IMR-90 (cell line): ENCODE results near the gene COL6A5. TPM values are rescaled to one million over a fixed set of nuclear protein-coding genes. Genes with fewer than 3 reads are reported as not detected.

Experiments
- ATAC-seq: fragments of 200-7000 bp; cut with Tn5 transposase; 2 replicates; pipeline ENCODE4 v1.9.1; 2020; ENCODE audit warnings: low read depth, mild to moderate bottlenecking, moderate library complexity
- BruUV-seq: library from RNA; stranded (reverse); fragments of 400-500 nt; replicated peaks from 2 replicates; lab custom pipeline; 2021; lab: Mats Ljungman, UMichigan
- CTCF ChIA-PET: fragments of 300-600 bp; formaldehyde crosslinking; extraction: SDS; loops from one replicate; lab custom pipeline; 2021; ENCODE audit warnings: antibody characterized with exemption; lab: Yijun Ruan, JAX
- POLR2A ChIA-PET: fragments of 300-600 bp; sonication (Branson Sonifier 250); formaldehyde crosslinking; loops from one replicate; lab custom pipeline; 2022; ENCODE audit warnings: antibody characterized with exemption; ENCODE audit not compliant: unreplicated experiment; lab: Charles Lee
- DNase-seq: peaks from one replicate; pipeline ENCODE4 v3.0.0; 2013
- H2AFZ ChIP-seq: replicated peaks from 2 replicates; pipeline ENCODE3; 2013; ENCODE audit warnings: low read length, mild to moderate bottlenecking; ENCODE audit not compliant: poor library complexity
- H2AK5ac ChIP-seq: 2 replicates; pipeline ENCODE4 v1.6.1; 2013; ENCODE audit warnings: low read depth, low read length, inconsistent platforms
- H2AK9ac ChIP-seq: replicated peaks from 2 replicates; pipeline ENCODE3; 2013; ENCODE audit warnings: mild to moderate bottlenecking, low read depth, low read length, moderate library complexity; ENCODE audit not compliant: poor library complexity
- H2BK120ac ChIP-seq: 2 replicates; pipeline ENCODE4 v1.6.1; 2013; ENCODE audit warnings: low read depth, low read length, inconsistent platforms
- H2BK15ac ChIP-seq: 3 replicates; pipeline ENCODE4 v1.6.1; 2013; ENCODE audit warnings: low read depth, low read length, inconsistent platforms
- H2BK20ac ChIP-seq: 2 replicates; pipeline ENCODE4 v1.6.1; 2013; ENCODE audit warnings: low read depth, mild to moderate bottlenecking, inconsistent platforms, low read length, moderate library complexity
- H2BK5ac ChIP-seq: 2 replicates; pipeline ENCODE4 v1.6.1; 2013; ENCODE audit warnings: mild to moderate bottlenecking, low read depth, low read length, inconsistent platforms; ENCODE audit not compliant: poor library complexity, severe bottlenecking
- H3K14ac ChIP-seq: replicated peaks from 2 replicates; pipeline ENCODE4 v1.6.1; 2013; ENCODE audit warnings: low read depth, low read length, inconsistent platforms
- H3K18ac ChIP-seq: 2 replicates; pipeline ENCODE4 v1.6.1; 2013; ENCODE audit warnings: low read depth, low read length, control low read depth
- H3K23ac ChIP-seq: 2 replicates; pipeline ENCODE4 v1.6.1; 2013; ENCODE audit warnings: low read depth, low read length, inconsistent platforms
- H3K27ac ChIP-seq: 2 replicates; pipeline ENCODE4 v1.5.1; 2013; ENCODE audit warnings: mild to moderate bottlenecking, control low read depth, low read length; ENCODE audit not compliant: insufficient read depth
- H3K27me3 ChIP-seq: 2 replicates; pipeline ENCODE4 v1.6.1; 2013; ENCODE audit warnings: low read length; ENCODE audit not compliant: control insufficient read depth, insufficient read depth
- H3K36me3 ChIP-seq: 2 replicates; pipeline ENCODE4 v1.6.1; 2013; ENCODE audit warnings: low read length, mixed read lengths; ENCODE audit not compliant: control insufficient read depth, insufficient read depth
- H3K4ac ChIP-seq: 2 replicates; pipeline ENCODE4 v1.6.1; 2013; ENCODE audit warnings: low read depth, low read length, inconsistent platforms
- H3K4me1 ChIP-seq: 2 replicates; pipeline ENCODE4 v1.6.1; 2013; ENCODE audit warnings: low read length, mixed read lengths; ENCODE audit not compliant: control insufficient read depth, insufficient read depth
- H3K4me2 ChIP-seq: 2 replicates; pipeline ENCODE4 v1.6.1; 2013; ENCODE audit warnings: low read depth, mild to moderate bottlenecking, control low read depth, low read length, moderate library complexity
- H3K4me3 ChIP-seq: 2 replicates; pipeline ENCODE4 v1.5.1; 2013; ENCODE audit warnings: low read depth, mild to moderate bottlenecking, control low read depth, low read length, moderate library complexity; ENCODE audit not compliant: insufficient read depth
- H3K56ac ChIP-seq: 2 replicates; pipeline ENCODE4 v1.6.1; 2013; ENCODE audit warnings: low read length, inconsistent platforms; ENCODE audit not compliant: insufficient read depth; ENCODE audit errors: extremely low read depth
- H3K79me1 ChIP-seq, 2 experiments: 2 replicates each; pipeline ENCODE4 v1.6.1; 2013; ENCODE audit warnings: low read length in 2 of 2, inconsistent platforms in 1 of 2, low read depth in 1 of 2
- H3K9ac ChIP-seq: 2 replicates; pipeline ENCODE4 v1.6.1; 2013; ENCODE audit warnings: low read depth, low read length, control low read depth
- H3K9me1 ChIP-seq: 2 replicates; pipeline ENCODE4 v1.6.1; 2013; ENCODE audit warnings: low read length, inconsistent platforms; ENCODE audit not compliant: insufficient read depth
- H3K9me3 ChIP-seq: 2 replicates; pipeline ENCODE4 v1.6.1; 2013; ENCODE audit warnings: low read length; ENCODE audit not compliant: control insufficient read depth, insufficient read depth
- H4K20me1 ChIP-seq: 2 replicates; pipeline ENCODE4 v1.6.1; 2013; ENCODE audit warnings: low read length, inconsistent platforms; ENCODE audit not compliant: insufficient read depth
- H4K5ac ChIP-seq: 2 replicates; pipeline ENCODE4 v1.6.1; 2013; ENCODE audit warnings: mild to moderate bottlenecking, low read depth, low read length, control low read depth
- H4K8ac ChIP-seq, 2 experiments: 2 replicates each; pipeline ENCODE4 v1.6.1; 2013; ENCODE audit warnings: low read depth in 2 of 2, low read length in 2 of 2, control low read depth in 1 of 2, inconsistent platforms in 1 of 2
- H4K91ac ChIP-seq: 2 replicates; pipeline ENCODE4 v1.6.1; 2013; ENCODE audit warnings: low read depth, low read length, inconsistent platforms; ENCODE audit not compliant: insufficient read depth
- SMC3 ChIP-seq: fragments of 150-350 bp; IDR thresholded peaks from 2 replicates; pipeline ENCODE4 v1.6.1; 2016; ENCODE audit warnings: low read depth, mild to moderate bottlenecking, antibody characterized with exemption, low read length, moderate library complexity
- WGBS, 2 experiments: methylation state at CpG; one replicate each; pipeline versions ENCODE4 v1.1.5 to v1.1.7; 2013; ENCODE audit warnings: missing lambda C conversion rate in 2 of 2; ENCODE audit not compliant: insufficient read length in 1 of 2; ENCODE audit errors: extremely low coverage in 2 of 2; 5-methylcytosine and 5-hydroxymethylcytosine counted together
- dilution Hi-C: fragments of 300-500 bp; cut with HindIII; formaldehyde crosslinking; loops from one replicate; pipeline ENCODE4 v1.14.3; 2018; ENCODE audit warnings: low sequenced_read_pairs; ENCODE audit not compliant: unreplicated experiment
- in situ Hi-C: fragments of 300-500 bp; cut with MboI; formaldehyde crosslinking; loops from 3 replicates; pipeline ENCODE4 v1.14.3; 2019; ENCODE audit warnings: low sequenced_read_pairs, inconsistent platforms, mixed read lengths
- intact Hi-C: fragments of 100-400 bp; cut with micrococcal nuclease; formaldehyde crosslinking; loops from 2 replicates; pipeline ENCODE4 v1.10.0; 2022
- polyA plus RNA-seq, 3 experiments: library from polyadenylated mRNA; depleted of rRNA; stranded (reverse); fragments of >200 nt; gene quantifications; 2 replicates each; pipeline ENCODE4 v1.2.3, GENCODE V29; 2012; ENCODE audit warnings: low replicate concordance in 1 of 3
- total RNA-seq: library from RNA; depleted of rRNA; stranded (reverse); fragments of >200 nt; gene quantifications from 2 replicates; pipeline ENCODE4 v1.2.3, GENCODE V29; 2012

The COL6A5 gene
- total and polyA plus RNA-seq, 2 of the 4 experiments (the other 2 are of a cell fraction): not detected

DNA sequence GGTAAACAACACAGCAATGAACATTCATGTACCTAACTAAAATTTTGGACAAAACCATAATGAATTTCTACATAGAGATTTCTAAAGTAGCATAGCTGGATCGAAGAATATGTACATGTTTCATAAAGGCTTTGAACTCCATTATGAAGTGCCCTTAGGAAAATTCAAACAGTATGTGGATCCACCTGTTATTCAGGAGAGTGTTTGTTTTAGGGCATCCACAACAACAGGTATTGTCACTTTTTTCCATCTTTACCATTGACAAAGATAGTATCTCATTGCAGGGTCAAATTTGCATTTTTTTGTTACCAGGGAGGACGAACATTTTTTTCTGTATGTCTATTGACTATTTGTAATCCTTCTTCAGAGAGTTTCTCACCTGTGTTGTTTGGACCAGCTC, 75.0 kb downstream of the COL6A5 start:
- ATAC-seq: no peak
- CTCF ChIA-PET: no interaction called here
- no CpG with 5 or more reads among the region's 2 CpGs for WGBS, 2 experiments

More for the DNA sequence above, 75.0 kb downstream of the COL6A5 start:
- no peak overlapping the region for H4K91ac ChIP-seq
- H2BK120ac ChIP-seq: no peak overlapping the region
- in situ Hi-C loops (no loop called here), dilution Hi-C loops (no loop called here), intact Hi-C loops (no loop called here)
- POLR2A ChIA-PET: no interaction called here
- H3K27ac ChIP-seq: no peak overlapping the region
- H2BK5ac ChIP-seq: no peak overlapping the region
- no peak overlapping the region for H3K18ac ChIP-seq
- no peak overlapping the region for H3K23ac ChIP-seq
- no peak overlapping the region for H2AFZ ChIP-seq
- H3K4me2 ChIP-seq: no peak overlapping the region
- no peaks in the 10 kb centered on the region for H3K27me3 ChIP-seq
- H3K9ac ChIP-seq: no peak overlapping the region
- H3K4me3 ChIP-seq: no peak overlapping the region
- no peak overlapping the region for H3K56ac ChIP-seq
- no TSS peak for BruUV-seq
- no peak for TF ChIP-seq SMC3
- no peak overlapping the region for H4K5ac ChIP-seq
- no peak overlapping the region for H2AK5ac ChIP-seq
- H3K36me3 ChIP-seq: no peaks in the 10 kb centered on the region
- H4K8ac ChIP-seq: no peak overlapping the region
- no peak for DNase-seq
- no peaks in the 10 kb centered on the region for H3K4me1 ChIP-seq
- H4K20me1 ChIP-seq: no peaks in the 10 kb centered on the region
- no peak overlapping the region for H2BK15ac ChIP-seq
- H3K9me1 ChIP-seq: no peaks in the 10 kb centered on the region
- no peak overlapping the region for H3K4ac ChIP-seq
- no peak overlapping the region for H3K14ac ChIP-seq
- no peaks in the 10 kb centered on the region for H3K9me3 ChIP-seq
- no peak overlapping the region for H2AK9ac ChIP-seq
- no peak overlapping the region for H2BK20ac ChIP-seq
- no peaks in the 10 kb centered on the region for H3K79me1 ChIP-seq
